ENCODE results near the gene STARD6.

STARD6 gene

DNA sequence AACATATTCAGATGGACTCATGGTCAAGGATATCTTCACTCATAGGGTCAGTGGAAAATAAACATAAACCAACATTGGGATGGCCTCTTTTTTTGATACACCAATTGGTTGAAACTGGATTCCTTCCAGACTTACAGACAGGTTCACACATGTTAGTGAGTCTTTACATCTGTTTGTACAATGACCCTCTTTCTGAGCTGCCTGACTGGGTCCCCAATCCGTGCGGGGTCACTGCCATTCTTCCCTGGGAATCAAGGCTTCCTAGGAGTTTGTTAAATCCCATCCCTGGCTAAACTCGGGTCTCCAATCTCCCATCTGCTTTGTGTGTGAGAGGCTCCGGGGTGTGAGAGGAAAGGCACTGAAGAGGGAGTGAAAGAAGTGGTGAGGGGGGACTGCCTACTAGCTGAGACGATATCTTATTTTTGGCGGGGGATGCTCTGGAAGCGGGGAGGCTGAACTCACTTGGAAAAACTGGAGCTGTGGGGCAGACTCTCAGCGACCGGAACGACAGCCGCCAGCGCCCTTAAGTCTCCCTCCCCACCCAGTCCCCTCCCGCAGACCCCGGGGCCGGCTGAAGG lies 487 bp downstream of the STARD6 start:
- H3K4me3 ChIP-seq (ENCODE audit: low read depth, low read length): peak overlapping the region; percentile 69
- peaks cover 2% of the 10 kb centered on the region for H3K9me3 ChIP-seq (ENCODE audit: control insufficient read depth, low read length)
- peak overlapping the region; percentile 94 for H2AFZ ChIP-seq
- H3K4me2 ChIP-seq (ENCODE audit: low read length): peak overlapping the region; percentile 97
- H3K27ac ChIP-seq: no peak overlapping the region
- no peaks in the 10 kb centered on the region for H3K27me3 ChIP-seq (ENCODE audit: control insufficient read depth, insufficient read depth, low read length)
- H3K9ac ChIP-seq: no peak overlapping the region
- no peaks in the 10 kb centered on the region for H3K79me2 ChIP-seq
- H3K4me1 ChIP-seq: peaks cover 4% of the 10 kb centered on the region
- H3K36me3 ChIP-seq (ENCODE audit: control insufficient read depth, insufficient read depth, low read length): no peaks in the 10 kb centered on the region
- no peak for TF ChIP-seq CTCF (IDR thresholded peaks at IDR 0.05)

- H3K9me3 ChIP-seq (ENCODE audit: control insufficient read depth, low read length): peaks cover 2% of the 10 kb centered on the region
- no peak overlapping the region for H3K27ac ChIP-seq
- no peak overlapping the region for H3K9ac ChIP-seq
- H3K4me3 ChIP-seq (ENCODE audit: low read depth, low read length): no peak overlapping the region
- no peak overlapping the region for H3K4me2 ChIP-seq (ENCODE audit: low read length)
- no peaks in the 10 kb centered on the region for H3K4me1 ChIP-seq
- TF ChIP-seq CTCF (IDR thresholded peaks at IDR 0.05): no peak
- H3K79me2 ChIP-seq: no peaks in the 10 kb centered on the region
- H2AFZ ChIP-seq: no peak overlapping the region
- H3K36me3 ChIP-seq (ENCODE audit: control insufficient read depth, insufficient read depth, low read length): no peaks in the 10 kb centered on the region
- H3K27me3 ChIP-seq (ENCODE audit: control insufficient read depth, insufficient read depth, low read length): no peaks in the 10 kb centered on the region
Measured at GRCh38 chr18:54351186-54351585, 6.5 kb downstream of the STARD6 start.

- Histone ChIP-seq H3K27ac (no peak overlapping the region), H3K79me2 (no peaks in the 10 kb centered on the region), H3K9ac (no peak overlapping the region), H3K27me3 (ENCODE audit: control insufficient read depth, insufficient read depth, low read length) (no peaks in the 10 kb centered on the region), H2AFZ (no peak overlapping the region), H3K36me3 (ENCODE audit: control insufficient read depth, insufficient read depth, low read length) (no peaks in the 10 kb centered on the region), H3K4me2 (ENCODE audit: low read length) (no peak overlapping the region), H3K9me3 (ENCODE audit: control insufficient read depth, low read length) (no peaks in the 10 kb centered on the region), H3K4me3 (ENCODE audit: low read depth, low read length) (no peak overlapping the region), H3K4me1 (no peaks in the 10 kb centered on the region)
- TF ChIP-seq CTCF (IDR thresholded peaks at IDR 0.05): no peak
Measured at GRCh38 chr18:54338230-54338629, 19.4 kb downstream of the STARD6 start.

DNA sequence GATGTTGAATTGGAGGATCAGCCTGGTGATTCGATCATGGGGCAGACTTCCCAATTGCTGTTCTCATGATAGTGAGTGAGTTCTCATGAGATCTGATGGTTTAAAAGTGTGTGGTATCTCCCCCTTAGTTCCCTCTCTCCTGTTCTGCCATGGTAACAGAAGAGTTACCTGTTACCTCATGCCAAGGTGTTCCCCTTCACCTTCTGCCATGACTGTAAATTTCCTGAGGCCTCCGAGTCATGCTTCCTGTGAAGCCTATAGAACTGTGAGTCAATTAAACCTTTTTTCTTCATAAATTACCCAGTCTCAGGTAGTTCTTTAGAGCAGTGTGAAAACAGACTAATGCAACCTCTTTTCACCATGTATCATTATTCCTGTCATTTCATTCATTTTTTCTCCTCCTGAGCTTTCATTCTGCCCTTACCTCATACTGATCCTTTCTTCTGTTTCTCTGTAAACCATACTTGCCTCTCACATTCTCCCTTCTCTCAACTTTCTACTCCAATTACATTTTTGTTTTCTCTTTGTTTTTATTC lies 22.0 kb downstream of the STARD6 start:
- Histone ChIP-seq H3K27ac (no peak overlapping the region), H3K79me2 (no peaks in the 10 kb centered on the region), H3K9ac (no peak overlapping the region), H3K4me3 (ENCODE audit: low read depth, low read length) (no peak overlapping the region), H3K36me3 (ENCODE audit: control insufficient read depth, insufficient read depth, low read length) (no peaks in the 10 kb centered on the region), H3K27me3 (ENCODE audit: control insufficient read depth, insufficient read depth, low read length) (no peaks in the 10 kb centered on the region), H2AFZ (no peak overlapping the region), H3K9me3 (ENCODE audit: control insufficient read depth, low read length) (no peaks in the 10 kb centered on the region), H3K4me1 (no peaks in the 10 kb centered on the region), H3K4me2 (ENCODE audit: low read length) (no peak overlapping the region)
- no peak for TF ChIP-seq CTCF (IDR thresholded peaks at IDR 0.05)

All from parathyroid adenoma (tissue), 2 donors.